HG03575 (cell line): ENCODE data around the gene ANO10.

ENCODE experiments used
- ATAC-seq: cut with Tn5 transposase; IDR thresholded peaks from one replicate; pipeline ENCODE4 v1.9.1; 2021; ENCODE audit not compliant: unreplicated experiment, insufficient number of reproducible peaks, low FRiP score; ENCODE audit errors: extremely low read depth

The ANO10 gene

GRCh38 chr3:43445820-43446219, 176.0 kb downstream of the ANO10 start:
- ATAC-seq = no peak

DNA sequence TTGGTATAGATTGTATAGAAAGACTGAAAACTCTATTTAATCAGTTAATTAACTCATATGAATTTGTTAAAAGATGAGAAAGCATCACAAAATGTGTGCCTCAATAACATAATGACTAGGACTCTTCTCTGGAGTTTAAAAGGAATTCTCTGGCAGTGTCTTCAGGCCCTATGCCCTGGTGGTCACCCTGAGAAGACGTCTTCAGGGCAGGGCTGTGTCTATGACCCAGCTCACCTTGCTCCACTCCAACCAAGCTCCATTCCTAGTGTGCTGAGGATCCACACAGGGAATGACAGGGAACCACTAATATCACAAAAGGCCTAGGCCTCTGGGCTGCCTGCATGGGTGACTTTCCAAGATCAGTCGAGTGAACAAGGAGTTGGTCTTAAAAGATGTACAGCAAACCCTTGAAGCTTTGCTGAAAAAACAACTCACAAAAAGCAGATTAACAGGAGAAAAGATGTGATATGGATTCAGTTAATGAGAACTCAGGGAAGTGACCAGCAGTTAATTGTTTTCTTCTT, 178.9 kb downstream of the ANO10 start:
- ATAC-seq = no peak

GRCh38 chr3:43436507-43437140, 185.2 kb downstream of the ANO10 start:
- no peak for ATAC-seq

- ATAC-seq = no peak
These were observed 186.1 kb downstream of the ANO10 start for GRCh38 chr3:43435706-43436105.

DNA sequence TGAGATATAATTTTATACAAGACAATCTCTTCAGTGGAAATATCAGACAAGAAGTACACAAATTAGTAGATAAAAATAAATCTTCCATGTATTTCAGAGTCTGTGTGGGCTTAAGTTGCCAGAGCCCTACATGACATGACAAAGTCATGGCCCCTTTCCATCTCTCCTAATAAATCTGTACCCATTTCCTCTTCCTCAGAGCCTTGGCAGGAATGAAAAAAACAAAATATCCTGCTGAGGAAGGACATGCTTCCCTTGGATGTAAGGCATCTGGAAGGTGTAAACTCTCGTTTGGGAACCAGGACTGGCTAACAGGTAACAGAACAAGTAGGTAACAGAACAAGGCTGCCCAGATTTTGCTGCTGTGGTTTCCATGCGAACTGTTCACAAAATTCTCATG, 187.4 kb downstream of the ANO10 start:
- ATAC-seq = no peak

DNA sequence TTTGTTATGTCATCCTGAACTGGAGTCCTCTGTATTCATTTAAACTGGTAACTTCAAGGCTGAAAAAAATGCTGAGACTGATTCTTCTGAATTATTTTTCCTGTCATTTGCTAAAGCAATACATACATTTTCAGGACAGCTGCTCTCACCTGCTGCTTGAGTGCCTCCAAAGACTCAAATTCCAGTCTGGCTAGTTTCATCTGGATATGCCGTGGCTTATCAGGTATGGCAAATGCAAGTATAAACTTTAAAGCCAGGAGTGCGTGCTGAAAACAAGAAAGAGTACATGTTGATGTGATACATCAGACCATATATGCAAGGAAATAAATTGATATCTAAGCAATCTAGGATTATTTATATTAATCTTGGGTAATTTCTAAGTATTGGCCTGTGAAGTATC, 189.3 kb downstream of the ANO10 start:
- ATAC-seq = no peak

DNA sequence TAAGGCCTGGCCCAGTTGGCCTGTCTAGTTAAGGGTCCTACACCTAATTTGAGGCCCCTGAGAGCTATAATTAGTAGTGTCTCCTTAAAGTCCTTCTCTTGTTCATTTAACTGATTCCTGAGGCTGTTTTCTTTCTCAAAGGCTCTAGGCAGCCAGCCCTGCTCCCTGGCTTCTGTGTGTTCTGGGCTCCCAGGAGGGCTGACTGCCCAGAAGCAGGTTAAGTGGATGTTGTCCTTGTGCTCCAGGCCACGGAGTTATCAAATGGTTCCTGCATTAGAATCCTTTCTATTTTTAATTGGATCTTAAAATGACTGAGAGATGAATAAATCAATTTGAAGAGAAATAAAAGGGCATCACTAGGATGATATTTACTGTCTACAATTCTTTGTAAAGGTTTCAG, 195.4 kb downstream of the ANO10 start:
- no peak for ATAC-seq

- no peak for ATAC-seq
These were observed 196.0 kb downstream of the ANO10 start for GRCh38 chr3:43425829-43426228.

GRCh38 chr3:43423639-43424038, 198.2 kb downstream of the ANO10 start:
- ATAC-seq = no peak

GRCh38 chr3:43423142-43423541, 198.7 kb downstream of the ANO10 start:
- no peak for ATAC-seq

DNA sequence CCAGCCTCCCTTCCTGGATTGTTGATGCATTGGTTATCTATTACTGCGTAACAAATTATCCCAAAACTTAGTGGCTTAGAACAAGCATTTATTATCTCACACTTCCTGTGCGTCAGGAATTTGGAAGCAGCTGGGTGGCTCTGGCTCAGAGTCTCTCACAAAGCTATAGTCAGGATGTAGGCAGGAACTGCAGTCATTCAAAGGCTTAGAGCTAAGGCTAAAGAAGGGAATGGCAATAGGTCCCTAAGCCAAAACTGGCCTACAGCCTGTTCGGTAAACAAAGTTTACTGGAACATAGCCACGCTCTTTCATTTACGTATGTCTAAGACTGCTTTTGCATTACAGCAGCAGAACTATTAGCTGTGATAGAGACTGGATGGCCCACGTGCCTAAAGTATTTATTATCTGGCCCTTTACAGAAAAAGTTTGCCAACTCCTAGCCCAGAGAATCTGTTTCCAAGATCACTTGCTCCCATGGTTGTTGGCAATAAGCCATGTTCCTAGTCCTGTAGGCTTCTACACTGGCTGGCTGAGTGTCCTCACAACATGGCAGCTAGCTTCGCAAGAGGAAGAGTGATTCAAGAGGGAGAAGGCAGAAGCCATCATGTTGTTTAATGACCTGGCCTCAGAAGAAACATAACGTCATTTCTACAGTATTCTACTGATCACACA, 203.1 kb downstream of the ANO10 start:
- no peak for ATAC-seq

DNA sequence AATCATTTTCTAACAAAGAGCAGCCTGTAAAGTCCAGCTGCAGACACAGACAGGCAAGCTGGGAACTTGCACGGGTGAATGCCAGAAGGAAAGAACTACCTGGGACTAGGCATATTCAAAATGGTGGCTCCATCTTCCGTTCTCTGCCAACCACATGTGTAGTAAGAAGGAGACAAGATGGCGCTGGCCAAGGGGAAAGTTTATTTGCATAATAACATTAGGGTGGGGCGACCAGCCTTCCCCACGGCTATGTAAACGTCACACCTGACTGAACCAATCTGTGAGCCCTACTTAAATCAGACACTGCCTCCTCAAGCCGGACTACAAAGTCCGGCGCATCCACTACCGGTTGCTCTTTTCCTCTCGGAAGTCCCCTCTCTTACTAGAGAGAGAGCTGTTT, 204.7 kb downstream of the ANO10 start:
- no peak for ATAC-seq

DNA sequence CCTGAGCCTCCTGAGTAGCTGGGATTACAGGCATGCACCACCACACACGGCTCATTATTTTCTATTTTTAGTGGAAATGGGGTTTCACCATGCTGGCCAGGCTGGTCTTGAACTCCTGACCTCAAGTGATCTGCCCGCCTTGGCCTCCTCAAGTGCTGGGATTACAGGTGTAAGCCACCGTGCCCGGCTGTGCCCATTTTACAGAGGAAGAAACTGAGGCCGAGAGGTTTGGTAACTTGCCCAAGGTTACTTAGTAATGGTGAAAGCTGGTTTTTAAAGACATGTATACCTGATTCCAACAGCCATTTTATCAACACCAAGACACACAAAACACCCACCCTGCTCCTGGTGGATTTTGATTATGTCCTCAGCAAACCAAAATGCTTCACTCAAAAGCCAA, 206.7 kb downstream of the ANO10 start:
- no peak for ATAC-seq

DNA sequence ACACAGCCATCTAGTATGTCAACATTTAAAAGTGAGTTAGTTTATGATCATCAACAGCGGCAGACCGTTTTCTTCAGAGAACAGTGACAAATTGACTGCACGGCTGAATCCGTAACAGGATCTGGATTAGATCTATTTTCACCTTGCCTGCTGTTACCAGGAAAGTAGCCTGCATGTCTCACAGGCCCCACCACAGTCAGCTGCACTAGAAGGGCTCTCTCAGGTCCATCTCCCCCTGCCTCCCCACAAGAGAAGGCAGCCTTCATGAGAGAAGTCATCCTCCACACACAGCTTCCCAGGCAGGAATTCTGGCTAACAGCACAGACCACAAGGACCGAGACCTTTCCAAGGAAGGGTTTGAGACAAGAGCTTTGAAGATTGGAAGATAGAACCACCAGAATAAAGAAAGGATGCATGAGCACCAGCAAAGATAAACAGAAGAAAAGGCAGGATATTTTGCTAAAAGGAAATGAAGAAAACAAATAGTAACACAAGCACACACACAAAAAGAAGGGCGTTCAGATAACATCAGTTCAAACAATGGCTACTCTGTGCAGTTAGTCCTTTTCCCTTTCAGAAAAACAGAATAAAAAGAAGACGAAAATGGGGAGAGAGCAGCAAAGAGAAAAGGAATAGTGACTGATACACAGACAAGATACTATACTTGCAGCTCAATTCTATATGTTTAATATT, 208.0 kb downstream of the ANO10 start:
- no peak for ATAC-seq

- ATAC-seq = no peak
These were observed 210.4 kb downstream of the ANO10 start for GRCh38 chr3:43411429-43411828.

GRCh38 chr3:43410592-43410991, 211.2 kb downstream of the ANO10 start:
- ATAC-seq = no peak

DNA sequence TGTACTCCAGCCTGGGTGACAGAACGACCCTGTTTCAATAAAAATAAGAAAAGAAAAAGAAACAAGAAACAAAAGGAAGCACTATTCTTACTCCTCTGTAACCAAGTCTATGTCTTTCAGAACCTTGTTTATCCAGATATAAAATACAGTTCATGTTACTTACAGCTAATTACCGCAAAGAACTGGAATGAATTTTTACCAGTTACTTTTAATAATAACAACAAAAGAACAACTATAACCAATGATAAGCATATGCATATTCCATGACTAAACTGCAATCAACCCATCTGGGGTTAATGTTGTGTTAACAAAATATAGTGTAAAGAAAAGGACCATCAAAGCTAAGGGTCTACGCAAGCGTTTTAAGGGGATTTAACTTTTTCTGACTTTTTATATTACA, 212.3 kb downstream of the ANO10 start:
- ATAC-seq = no peak

GRCh38 chr3:43406643-43407023, 215.2 kb downstream of the ANO10 start:
- no peak for ATAC-seq

DNA sequence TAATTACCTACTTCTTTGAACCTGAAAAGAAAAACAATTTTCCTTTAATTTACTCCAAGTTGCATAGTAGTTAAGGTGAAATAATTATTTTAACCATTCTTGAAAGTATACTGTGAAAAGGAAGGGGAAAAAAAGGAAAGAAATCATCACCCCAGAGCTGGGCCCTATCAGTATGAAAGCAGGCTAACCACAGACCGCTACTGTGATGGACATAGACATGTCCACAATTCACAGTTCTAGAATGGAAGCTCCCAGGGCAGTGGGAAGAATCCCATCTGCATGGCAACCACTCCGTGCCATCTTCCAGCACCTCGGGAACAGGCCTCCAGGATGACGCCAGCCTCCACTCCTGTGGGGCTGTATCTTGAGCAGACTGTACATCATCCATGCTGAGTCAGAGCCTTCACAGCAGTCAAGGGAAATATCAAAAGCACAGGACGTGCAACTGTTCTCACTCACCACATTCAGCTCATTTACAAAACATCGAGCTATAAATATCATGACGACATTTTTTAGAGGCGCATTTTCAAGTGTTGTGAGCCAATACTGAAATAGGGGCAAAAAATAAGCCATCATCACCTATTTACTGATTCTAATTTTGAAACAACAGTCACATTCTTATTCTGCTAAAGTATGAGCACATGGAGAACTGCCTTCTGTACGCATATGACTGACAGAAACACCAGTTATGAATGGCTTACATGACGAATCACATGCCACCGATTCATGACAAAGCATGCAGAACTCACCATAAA, 215.7 kb downstream of the ANO10 start:
- ATAC-seq = no peak
